Right kidney (tissue), 1 donor: ENCODE results near the gene SRRM5.
"Not testable (repeated sequence)": the region's sequence is repeated elsewhere in the genome, so short reads cannot be mapped to it uniquely, and the experiment has no call there.

ENCODE experiments used
- DNase-seq: peaks from one replicate; pipeline ENCODE4 v3.0.0-alpha.2; 2016

The SRRM5 gene

GRCh38 chr19:43589678-43590077, 22.2 kb upstream of the SRRM5 start:
- DNase-seq: no peak

- no peak for DNase-seq
These were observed 19.8 kb upstream of the SRRM5 start for GRCh38 chr19:43591904-43592772.

- DNase-seq: no peak
These were observed 19.0 kb upstream of the SRRM5 start for GRCh38 chr19:43592800-43593350.

GRCh38 chr19:43594081-43594697, 17.7 kb upstream of the SRRM5 start:
- no peak for DNase-seq

- DNase-seq: peak; percentile 82
These were observed 16.9 kb upstream of the SRRM5 start for GRCh38 chr19:43594710-43595604.

- no peak for DNase-seq
These were observed 16.3 kb upstream of the SRRM5 start for GRCh38 chr19:43595605-43595998.

- DNase-seq: peak; percentile 100
These were observed 15.7 kb upstream of the SRRM5 start, which contains the start of the genes IRGQ and ZNF576 for GRCh38 chr19:43595999-43596841. Gene IRGQ, minus strand, starts transcription at chr19:43596134. Its CDS starts 796 bp downstream, at chr19:43595338. Gene ZNF576, plus strand, starts transcription at chr19:43596595. Its CDS starts 514 bp downstream, at chr19:43597109.

- no peak for DNase-seq
These were observed 14.9 kb upstream of the SRRM5 start for GRCh38 chr19:43596842-43597461.

GRCh38 chr19:43597876-43598275, 14.0 kb upstream of the SRRM5 start:
- no peak for DNase-seq

GRCh38 chr19:43598445-43599240, 13.2 kb upstream of the SRRM5 start:
- no peak for DNase-seq

GRCh38 chr19:43599635-43600295, 12.1 kb upstream of the SRRM5 start:
- DNase-seq: no peak

GRCh38 chr19:43600326-43600725, 11.6 kb upstream of the SRRM5 start:
- not testable (repeated sequence) for DNase-seq

GRCh38 chr19:43605875-43606568, 5.9 kb upstream of the SRRM5 start:
- DNase-seq: no peak

- DNase-seq: no peak
These were observed 5.2 kb upstream of the SRRM5 start for GRCh38 chr19:43606569-43607229.

GRCh38 chr19:43607238-43608205, 4.4 kb upstream of the SRRM5 start:
- no peak for DNase-seq

GRCh38 chr19:43609872-43610271, 2.0 kb upstream of the SRRM5 start:
- no peak for DNase-seq

GRCh38 chr19:43610493-43610892, 1.4 kb upstream of the SRRM5 start:
- no peak for DNase-seq
